ENCODE measurements around the gene ZNF668. TPM values are rescaled to one million over a fixed set of nuclear protein-coding genes. Genes with fewer than 3 reads are reported as not detected.

The ZNF668 gene
- polyA plus RNA-seq, 4 donors = 5.4 to 12.2 (median 10.1) TPM

DNA sequence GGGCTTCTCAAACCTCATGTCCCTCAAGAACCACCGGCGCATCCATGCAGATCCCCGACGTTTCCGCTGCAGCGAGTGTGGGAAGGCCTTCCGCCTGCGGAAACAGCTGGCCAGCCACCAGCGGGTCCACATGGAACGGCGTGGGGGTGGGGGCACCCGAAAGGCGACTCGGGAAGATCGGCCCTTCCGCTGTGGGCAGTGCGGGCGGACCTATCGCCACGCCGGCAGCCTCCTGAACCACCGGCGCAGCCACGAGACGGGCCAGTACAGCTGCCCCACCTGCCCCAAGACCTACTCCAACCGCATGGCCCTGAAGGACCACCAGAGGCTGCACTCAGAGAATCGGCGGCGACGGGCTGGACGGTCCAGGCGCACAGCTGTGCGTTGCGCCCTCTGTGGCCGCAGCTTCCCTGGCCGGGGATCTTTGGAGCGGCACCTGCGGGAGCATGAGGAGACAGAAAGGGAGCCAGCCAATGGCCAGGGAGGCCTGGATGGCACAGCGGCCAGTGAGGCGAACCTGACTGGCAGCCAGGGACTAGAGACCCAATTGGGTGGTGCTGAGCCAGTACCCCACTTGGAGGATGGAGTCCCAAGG is 6.1 kb upstream of the ZNF668 start:
- Histone ChIP-seq H3K27me3 (ENCODE audit: control insufficient read depth in 3 of 3, insufficient read depth in 3 of 3, low read length in 3 of 3) (no peaks in the 10 kb centered on the region), H3K9me3 (ENCODE audit: control insufficient read depth in 2 of 2, insufficient read depth in 1 of 2, low read depth in 1 of 2, low read length in 1 of 2) (no peaks in the 10 kb centered on the region), H3K27ac (ENCODE audit: low read depth in 1 of 3, low read length in 2 of 3) (no peak overlapping the region), H3K4me1 (ENCODE audit: control insufficient read depth in 3 of 3, insufficient read depth in 2 of 3, low read depth in 1 of 3, low read length in 2 of 3) (peaks cover 0 to 2% (median 0%) of the 10 kb centered on the region in 3 donors), H3K4me3 (ENCODE audit: low read depth in 1 of 3, low read length in 3 of 3) (no peak overlapping the region), H3K36me3 (ENCODE audit: control insufficient read depth in 3 of 3, insufficient read depth in 2 of 3, low read depth in 1 of 3, low read length in 3 of 3) (peaks cover 16 to 91% (median 22%) of the 10 kb centered on the region in 3 donors)
- DNase-seq (no peak), FAIRE-seq (no peak)
- WGBS, 3 donors = 96 to 98% (median 97%) methylated on average over 36 to 40 of the region's 40 CpGs

- FAIRE-seq = no peak
- Histone ChIP-seq H3K27ac (ENCODE audit: low read depth in 1 of 3, low read length in 2 of 3) (no peak overlapping the region), H3K9me3 (ENCODE audit: control insufficient read depth in 2 of 2, insufficient read depth in 1 of 2, low read depth in 1 of 2, low read length in 1 of 2) (no peaks in the 10 kb centered on the region), H3K4me3 (ENCODE audit: low read depth in 1 of 3, low read length in 3 of 3) (no peak overlapping the region), H3K36me3 (ENCODE audit: control insufficient read depth in 3 of 3, insufficient read depth in 2 of 3, low read depth in 1 of 3, low read length in 3 of 3) (peaks cover 16 to 85% (median 20%) of the 10 kb centered on the region in 3 donors), H3K27me3 (ENCODE audit: control insufficient read depth in 3 of 3, insufficient read depth in 3 of 3, low read length in 3 of 3) (no peaks in the 10 kb centered on the region), H3K4me1 (ENCODE audit: control insufficient read depth in 3 of 3, insufficient read depth in 2 of 3, low read depth in 1 of 3, low read length in 2 of 3) (peaks cover 0 to 2% (median 0%) of the 10 kb centered on the region in 3 donors)
- DNase-seq = no peak
- 86 to 95% (median 95%) methylated on average over 13 of the region's 13 CpGs for WGBS, 3 donors
These were observed 5.4 kb upstream of the ZNF668 start for GRCh38 chr16:31079342-31079944.

DNA sequence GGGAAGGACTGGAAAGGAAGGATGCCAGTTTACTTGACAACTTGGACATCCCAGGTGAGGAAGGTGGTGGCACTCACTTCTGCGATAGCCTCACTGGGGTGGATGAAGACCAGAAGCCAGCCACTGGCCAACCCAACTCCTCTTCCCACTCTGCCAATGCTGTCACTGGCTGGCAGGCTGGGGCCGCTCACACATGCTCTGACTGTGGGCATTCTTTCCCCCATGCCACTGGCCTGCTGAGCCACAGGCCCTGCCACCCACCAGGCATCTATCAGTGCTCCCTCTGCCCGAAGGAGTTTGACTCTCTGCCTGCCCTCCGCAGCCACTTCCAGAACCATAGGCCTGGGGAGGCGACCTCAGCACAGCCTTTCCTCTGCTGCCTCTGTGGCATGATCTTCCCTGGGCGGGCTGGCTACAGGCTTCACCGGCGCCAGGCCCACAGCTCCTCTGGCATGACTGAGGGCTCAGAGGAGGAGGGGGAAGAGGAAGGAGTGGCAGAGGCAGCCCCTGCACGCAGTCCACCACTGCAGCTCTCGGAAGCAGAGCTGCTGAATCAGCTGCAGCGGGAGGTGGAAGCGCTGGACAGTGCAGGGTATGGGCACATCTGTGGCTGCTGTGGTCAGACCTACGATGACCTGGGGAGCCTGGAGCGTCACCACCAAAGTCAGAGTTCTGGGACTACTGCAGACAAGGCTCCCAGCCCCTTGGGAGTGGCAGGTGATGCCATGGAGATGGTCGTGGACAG is 4.7 kb upstream of the ZNF668 start:
- H3K4me3 ChIP-seq (ENCODE audit: low read depth in 1 of 3, low read length in 3 of 3) = no peak overlapping the region
- WGBS, 3 donors = 92 to 94% (median 94%) methylated on average over 15 of the region's 15 CpGs
- H3K4me1 ChIP-seq (ENCODE audit: control insufficient read depth in 3 of 3, insufficient read depth in 2 of 3, low read depth in 1 of 3, low read length in 2 of 3) = peaks cover 0 to 2% (median 0%) of the 10 kb centered on the region in 3 donors
- peaks cover 16 to 78% (median 19%) of the 10 kb centered on the region in 3 donors for H3K36me3 ChIP-seq (ENCODE audit: control insufficient read depth in 3 of 3, insufficient read depth in 2 of 3, low read depth in 1 of 3, low read length in 3 of 3)
- FAIRE-seq (no peak), DNase-seq (no peak)
- H3K27me3 ChIP-seq (ENCODE audit: control insufficient read depth in 3 of 3, insufficient read depth in 3 of 3, low read length in 3 of 3) = no peaks in the 10 kb centered on the region
- H3K9me3 ChIP-seq (ENCODE audit: control insufficient read depth in 2 of 2, insufficient read depth in 1 of 2, low read depth in 1 of 2, low read length in 1 of 2) = no peaks in the 10 kb centered on the region
- no peak overlapping the region for H3K27ac ChIP-seq (ENCODE audit: low read depth in 1 of 3, low read length in 2 of 3)

DNA sequence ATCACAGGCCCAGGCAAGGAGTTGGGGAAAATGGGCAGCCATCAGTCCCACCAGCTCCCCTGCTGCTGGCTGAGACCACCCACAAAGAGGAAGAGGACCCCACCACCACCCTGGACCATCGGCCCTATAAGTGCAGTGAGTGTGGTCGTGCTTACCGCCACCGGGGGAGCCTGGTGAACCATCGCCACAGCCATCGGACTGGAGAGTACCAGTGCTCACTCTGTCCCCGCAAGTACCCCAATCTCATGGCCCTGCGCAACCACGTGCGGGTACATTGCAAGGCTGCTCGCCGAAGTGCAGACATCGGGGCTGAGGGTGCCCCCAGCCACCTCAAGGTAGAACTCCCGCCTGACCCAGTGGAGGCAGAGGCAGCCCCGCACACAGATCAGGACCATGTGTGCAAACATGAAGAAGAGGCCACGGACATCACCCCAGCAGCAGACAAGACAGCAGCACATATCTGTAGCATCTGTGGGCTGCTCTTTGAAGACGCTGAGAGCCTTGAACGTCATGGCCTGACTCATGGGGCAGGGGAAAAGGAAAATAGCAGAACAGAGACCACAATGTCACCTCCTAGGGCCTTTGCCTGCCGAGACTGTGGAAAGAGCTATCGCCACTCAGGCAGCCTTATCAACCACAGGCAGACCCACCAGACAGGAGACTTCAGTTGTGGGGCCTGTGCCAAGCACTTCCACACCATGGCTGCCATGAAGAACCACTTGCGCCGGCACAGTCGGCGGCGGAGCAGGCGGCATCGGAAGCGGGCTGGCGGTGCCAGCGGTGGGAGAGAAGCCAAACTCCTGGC is 3.8 kb upstream of the ZNF668 start:
- Histone ChIP-seq H3K4me3 (ENCODE audit: low read depth in 1 of 3, low read length in 3 of 3) (no peak overlapping the region), H3K27ac (ENCODE audit: low read depth in 1 of 3, low read length in 2 of 3) (no peak overlapping the region), H3K36me3 (ENCODE audit: control insufficient read depth in 3 of 3, insufficient read depth in 2 of 3, low read depth in 1 of 3, low read length in 3 of 3) (peaks cover 16 to 68% (median 16%) of the 10 kb centered on the region in 3 donors), H3K27me3 (ENCODE audit: control insufficient read depth in 3 of 3, insufficient read depth in 3 of 3, low read length in 3 of 3) (no peaks in the 10 kb centered on the region), H3K4me1 (ENCODE audit: control insufficient read depth in 3 of 3, insufficient read depth in 2 of 3, low read depth in 1 of 3, low read length in 2 of 3) (peaks cover 0 to 2% (median 0%) of the 10 kb centered on the region in 3 donors), H3K9me3 (ENCODE audit: control insufficient read depth in 2 of 2, insufficient read depth in 1 of 2, low read depth in 1 of 2, low read length in 1 of 2) (no peaks in the 10 kb centered on the region)
- DNase-seq (no peak), FAIRE-seq (no peak)
- WGBS, 3 donors = 93 to 96% (median 96%) methylated on average over 30 of the region's 30 CpGs

GRCh38 chr16:31077024-31077423 is 3.0 kb upstream of the ZNF668 start:
- Histone ChIP-seq H3K27ac (ENCODE audit: low read depth in 1 of 3, low read length in 2 of 3) (no peak overlapping the region), H3K9me3 (ENCODE audit: control insufficient read depth in 2 of 2, insufficient read depth in 1 of 2, low read depth in 1 of 2, low read length in 1 of 2) (no peaks in the 10 kb centered on the region), H3K27me3 (ENCODE audit: control insufficient read depth in 3 of 3, insufficient read depth in 3 of 3, low read length in 3 of 3) (no peaks in the 10 kb centered on the region), H3K4me3 (ENCODE audit: low read depth in 1 of 3, low read length in 3 of 3) (no peak overlapping the region), H3K4me1 (ENCODE audit: control insufficient read depth in 3 of 3, insufficient read depth in 2 of 3, low read depth in 1 of 3, low read length in 2 of 3) (peaks cover 0 to 6% (median 5%) of the 10 kb centered on the region in 3 donors), H3K36me3 (ENCODE audit: control insufficient read depth in 3 of 3, insufficient read depth in 2 of 3, low read depth in 1 of 3, low read length in 3 of 3) (peaks cover 14 to 61% (median 16%) of the 10 kb centered on the region in 3 donors)
- 97 to 98% (median 97%) methylated on average over 12 to 13 of the region's 13 CpGs for WGBS, 3 donors
- FAIRE-seq (no peak), DNase-seq (no peak)

DNA sequence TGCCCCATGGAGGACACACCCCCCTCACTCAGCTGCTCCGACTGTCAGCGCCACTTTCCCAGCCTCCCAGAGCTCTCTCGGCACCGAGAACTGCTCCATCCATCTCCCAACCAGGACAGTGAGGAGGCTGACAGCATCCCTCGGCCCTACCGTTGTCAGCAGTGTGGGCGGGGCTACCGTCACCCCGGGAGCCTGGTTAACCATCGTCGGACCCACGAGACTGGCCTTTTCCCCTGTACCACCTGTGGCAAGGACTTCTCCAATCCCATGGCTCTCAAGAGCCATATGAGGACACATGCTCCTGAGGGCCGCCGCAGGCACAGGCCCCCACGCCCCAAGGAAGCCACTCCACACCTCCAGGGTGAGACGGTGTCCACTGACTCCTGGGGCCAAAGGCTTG is 2.3 kb upstream of the ZNF668 start:
- Histone ChIP-seq H3K27ac (ENCODE audit: low read depth in 1 of 3, low read length in 2 of 3) (no peak overlapping the region), H3K9me3 (ENCODE audit: control insufficient read depth in 2 of 2, insufficient read depth in 1 of 2, low read depth in 1 of 2, low read length in 1 of 2) (no peaks in the 10 kb centered on the region), H3K4me1 (ENCODE audit: control insufficient read depth in 3 of 3, insufficient read depth in 2 of 3, low read depth in 1 of 3, low read length in 2 of 3) (peaks cover 0 to 7% (median 6%) of the 10 kb centered on the region in 3 donors), H3K36me3 (ENCODE audit: control insufficient read depth in 3 of 3, insufficient read depth in 2 of 3, low read depth in 1 of 3, low read length in 3 of 3) (peaks cover 11 to 54% (median 16%) of the 10 kb centered on the region in 3 donors), H3K4me3 (ENCODE audit: low read depth in 1 of 3, low read length in 3 of 3) (no peak overlapping the region), H3K27me3 (ENCODE audit: control insufficient read depth in 3 of 3, insufficient read depth in 3 of 3, low read length in 3 of 3) (no peaks in the 10 kb centered on the region)
- WGBS, 3 donors = 77 to 82% (median 82%) methylated on average over 16 of the region's 16 CpGs
- DNase-seq (no peak), FAIRE-seq (no peak)

GRCh38 chr16:31074814-31075183 is 759 bp upstream of the ZNF668 start:
- Histone ChIP-seq H3K27me3 (ENCODE audit: control insufficient read depth in 3 of 3, insufficient read depth in 3 of 3, low read length in 3 of 3) (no peaks in the 10 kb centered on the region), H3K9me3 (ENCODE audit: control insufficient read depth in 2 of 2, insufficient read depth in 1 of 2, low read depth in 1 of 2, low read length in 1 of 2) (no peaks in the 10 kb centered on the region), H3K27ac (ENCODE audit: low read depth in 1 of 3, low read length in 2 of 3) (peak overlapping the region; percentile 82 to 87 (median 87)), H3K4me1 (ENCODE audit: control insufficient read depth in 3 of 3, insufficient read depth in 2 of 3, low read depth in 1 of 3, low read length in 2 of 3) (peaks cover 0 to 7% (median 6%) of the 10 kb centered on the region in 3 donors), H3K4me3 (ENCODE audit: low read depth in 1 of 3, low read length in 3 of 3) (peak overlapping the region; percentile 71 to 99 (median 89)), H3K36me3 (ENCODE audit: control insufficient read depth in 3 of 3, insufficient read depth in 2 of 3, low read depth in 1 of 3, low read length in 3 of 3) (peaks cover 9 to 38% (median 12%) of the 10 kb centered on the region in 3 donors)
- DNase-seq (no peak), FAIRE-seq (no peak)
- 1 to 2% (median 1%) methylated on average over 7 of the region's 7 CpGs for WGBS, 3 donors

Data from small intestine (tissue), 7 donors.